ENCODE measurements around the gene PAH.

- TF ChIP-seq, protein P1, sequence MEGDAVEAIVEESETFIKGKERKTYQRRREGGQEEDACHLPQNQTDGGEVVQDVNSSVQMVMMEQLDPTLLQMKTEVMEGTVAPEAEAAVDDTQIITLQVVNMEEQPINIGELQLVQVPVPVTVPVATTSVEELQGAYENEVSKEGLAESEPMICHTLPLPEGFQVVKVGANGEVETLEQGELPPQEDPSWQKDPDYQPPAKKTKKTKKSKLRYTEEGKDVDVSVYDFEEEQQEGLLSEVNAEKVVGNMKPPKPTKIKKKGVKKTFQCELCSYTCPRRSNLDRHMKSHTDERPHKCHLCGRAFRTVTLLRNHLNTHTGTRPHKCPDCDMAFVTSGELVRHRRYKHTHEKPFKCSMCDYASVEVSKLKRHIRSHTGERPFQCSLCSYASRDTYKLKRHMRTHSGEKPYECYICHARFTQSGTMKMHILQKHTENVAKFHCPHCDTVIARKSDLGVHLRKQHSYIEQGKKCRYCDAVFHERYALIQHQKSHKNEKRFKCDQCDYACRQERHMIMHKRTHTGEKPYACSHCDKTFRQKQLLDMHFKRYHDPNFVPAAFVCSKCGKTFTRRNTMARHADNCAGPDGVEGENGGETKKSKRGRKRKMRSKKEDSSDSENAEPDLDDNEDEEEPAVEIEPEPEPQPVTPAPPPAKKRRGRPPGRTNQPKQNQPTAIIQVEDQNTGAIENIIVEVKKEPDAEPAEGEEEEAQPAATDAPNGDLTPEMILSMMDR (IDR thresholded peaks at IDR 0.05): no peak
- TF ChIP-seq POLR2A (IDR thresholded peaks at IDR 0.05): no peak
- TF ChIP-seq POLR2AphosphoS5 (IDR thresholded peaks at IDR 0.05): no peak
Measured at GRCh38 chr12:102806110-102806509, 110.9 kb downstream of the PAH start.

All from breast epithelium (tissue), 3 donors.